Endothelial cell of umbilical vein (primary cell): Measurements from ENCODE around the gene RIPOR1.

Experiments
- POLR2A ChIP-seq: IDR thresholded peaks from 2 replicates; pipeline ENCODE4 v1.6.1; 2012; ENCODE audit warnings: low read depth, mild to moderate bottlenecking, control low read depth, low read length
- POLR2AphosphoS5 ChIP-seq: IDR thresholded peaks from 2 replicates; pipeline ENCODE4 v1.6.1; 2012; ENCODE audit warnings: low read depth, mild to moderate bottlenecking, control low read depth, low read length, moderate library complexity; ENCODE audit not compliant: insufficient read depth

GRCh38 chr16:67517661-67518423 is 10.8 kb upstream of the RIPOR1 start:
- TF ChIP-seq POLR2A (no peak), POLR2AphosphoS5 (no peak)
